HEK293 (cell line): ENCODE results near the gene HDAC8.
A peak's percentile ranks its signal among the peaks of the same experiment; 100 is the strongest.

Source experiments
- CTCF ChIA-PET: fragments of 350-600 bp; formaldehyde crosslinking; extraction: SDS; loops from one replicate; lab custom pipeline; 2021; ENCODE audit warnings: antibody characterized with exemption; lab: Yijun Ruan, JAX
- POLR2A ChIA-PET: fragments of 300-600 bp; formaldehyde crosslinking; extraction: SDS; loops from one replicate; lab custom pipeline; 2020; ENCODE audit warnings: antibody characterized with exemption, inconsistent platforms; lab: Yijun Ruan, JAX
- H3K27ac ChIP-seq: fragments of 200-500 bp; sonication (Bioruptor generic); 2 replicates; pipeline ENCODE4 v1.5.1; 2014; ENCODE audit warnings: low read depth, low read length, control low read depth, inconsistent platforms; ENCODE audit errors: extremely low read depth
- H3K36me3 ChIP-seq, 2 experiments: fragments of 200-500 bp in 1 of 2; sonication (Bioruptor generic) in 1 of 2; 1 replicate in 1 of 2; 2 replicates in 1 of 2; pipeline ENCODE4 v1.5.1; 2014 to 2017; ENCODE audit warnings: inconsistent platforms in 2 of 2, low read length in 2 of 2; ENCODE audit not compliant: control insufficient read depth in 2 of 2, insufficient read depth in 1 of 2
- H3K4me1 ChIP-seq: fragments of 200-500 bp; sonication (Bioruptor generic); 2 replicates; pipeline ENCODE4 v1.5.1; 2014; ENCODE audit warnings: mild to moderate bottlenecking, low read length, inconsistent platforms; ENCODE audit not compliant: control insufficient read depth, insufficient read depth
- H3K4me3 ChIP-seq: 2 replicates; pipeline ENCODE4 v1.5.1; 2011; ENCODE audit warnings: low read depth, mild to moderate bottlenecking, control low read depth, low read length, moderate library complexity
- H3K9me3 ChIP-seq: fragments of 200-500 bp; sonication (Bioruptor generic); 2 replicates; pipeline ENCODE4 v1.5.1; 2014; ENCODE audit warnings: low read depth, low read length, inconsistent platforms; ENCODE audit not compliant: control insufficient read depth, insufficient read depth
- BCL11A ChIP-seq: fragments of 450-650 bp; formaldehyde crosslinking; IDR thresholded peaks from 2 replicates; pipeline ENCODE4 v1.5.1; 2016; ENCODE audit warnings: low read depth, missing biosample characterization, missing genetic modification characterization
- CTCF ChIP-seq: fragments of 450-650 bp; formaldehyde crosslinking; IDR thresholded peaks from 2 replicates; pipeline ENCODE4 v1.5.1; 2016; ENCODE audit warnings: missing biosample characterization, missing genetic modification characterization
- KLF1 ChIP-seq: fragments of 450-650 bp; formaldehyde crosslinking; IDR thresholded peaks from 2 replicates; pipeline ENCODE4 v1.5.1; 2016; ENCODE audit warnings: missing biosample characterization, missing genetic modification characterization
- KLF8 ChIP-seq: fragments of 450-650 bp; formaldehyde crosslinking; IDR thresholded peaks from 2 replicates; pipeline ENCODE4 v1.5.1; 2016; ENCODE audit warnings: missing biosample characterization, missing genetic modification characterization
- OSR2 ChIP-seq: fragments of 450-650 bp; formaldehyde crosslinking; IDR thresholded peaks from 2 replicates; pipeline ENCODE4 v1.5.1; 2016; ENCODE audit warnings: missing biosample characterization, missing genetic modification characterization
- ZBTB11 ChIP-seq: fragments of 450-650 bp; formaldehyde crosslinking; conservative IDR thresholded peaks from 2 replicates; pipeline ENCODE4 v1.5.1; 2016; ENCODE audit warnings: low read depth, missing biosample characterization, missing genetic modification characterization
- ZFHX2 ChIP-seq: fragments of 450-650 bp; formaldehyde crosslinking; conservative IDR thresholded peaks from 2 replicates; pipeline ENCODE4 v1.5.1; 2016; ENCODE audit warnings: missing biosample characterization, missing genetic modification characterization
- ZNF157 ChIP-seq: fragments of 450-650 bp; formaldehyde crosslinking; IDR thresholded peaks from 2 replicates; pipeline ENCODE4 v1.5.1; 2016; ENCODE audit warnings: missing biosample characterization, missing genetic modification characterization
- ZNF19 ChIP-seq: fragments of 450-650 bp; formaldehyde crosslinking; IDR thresholded peaks from 2 replicates; pipeline ENCODE4; 2016; ENCODE audit warnings: missing biosample characterization, missing genetic modification characterization, low read depth
- ZNF26 ChIP-seq: fragments of 450-650 bp; formaldehyde crosslinking; IDR thresholded peaks from 2 replicates; pipeline ENCODE4 v1.5.1; 2016; ENCODE audit warnings: missing biosample characterization, missing genetic modification characterization
- ZNF394 ChIP-seq: fragments of 450-650 bp; formaldehyde crosslinking; IDR thresholded peaks from 2 replicates; pipeline ENCODE4 v1.5.1; 2016; ENCODE audit warnings: missing biosample characterization, missing genetic modification characterization, mild to moderate bottlenecking, moderate library complexity, borderline replicate concordance
- ZNF398 ChIP-seq: fragments of 450-650 bp; formaldehyde crosslinking; IDR thresholded peaks from 2 replicates; pipeline ENCODE4 v1.5.1; 2017; ENCODE audit warnings: missing biosample characterization, missing genetic modification characterization
- ZNF510 ChIP-seq: fragments of 450-650 bp; formaldehyde crosslinking; IDR thresholded peaks from 2 replicates; pipeline ENCODE4 v1.5.1; 2018; ENCODE audit warnings: mild to moderate bottlenecking, missing genetic modification characterization, missing biosample characterization; ENCODE audit not compliant: insufficient replicate concordance
- ZNF529 ChIP-seq: fragments of 450-650 bp; formaldehyde crosslinking; IDR thresholded peaks from 2 replicates; pipeline ENCODE4 v1.5.1; 2017; ENCODE audit warnings: missing genetic modification characterization, missing biosample characterization; ENCODE audit not compliant: insufficient replicate concordance
- ZNF600 ChIP-seq: fragments of 450-650 bp; formaldehyde crosslinking; IDR thresholded peaks from 2 replicates; pipeline ENCODE4 v1.5.1; 2016; ENCODE audit warnings: missing biosample characterization, missing genetic modification characterization
- ZSCAN4 ChIP-seq: fragments of 450-650 bp; formaldehyde crosslinking; IDR thresholded peaks from 2 replicates; pipeline ENCODE4 v1.5.1; 2017; ENCODE audit warnings: missing biosample characterization, missing genetic modification characterization

Gene HDAC8

GRCh38 chrX:72470117-72470516, 102.5 kb downstream of the HDAC8 start (continued):
- TF ChIP-seq BCL11A (no peak), ZSCAN4 (tag by site-specific recombination) (no peak), ZNF26 (tag by site-specific recombination) (no peak), ZNF157 (no peak), ZBTB11 (tag by site-specific recombination) (no peak)
- TF ChIP-seq, all 188 proteins: peak for 0

GRCh38 chrX:72468607-72469006, 104.0 kb downstream of the HDAC8 start:
- H3K4me3 ChIP-seq = no peak overlapping the region
- POLR2A ChIA-PET = no interaction called here
- H3K4me1 ChIP-seq = no peaks in the 10 kb centered on the region
- no peak overlapping the region for H3K27ac ChIP-seq
- peaks cover 0 to 6% of the 10 kb centered on the region in 2 experiments; a peak in 1 of 3 replicates for H3K36me3 ChIP-seq
- no peaks in the 10 kb centered on the region for H3K9me3 ChIP-seq
- no peak for TF ChIP-seq ZFHX2 (tag by site-specific recombination)
- TF ChIP-seq ZNF600 (tag by site-specific recombination) = no peak
- TF ChIP-seq ZNF394 (tag by site-specific recombination) = no peak
- no peak for TF ChIP-seq CTCF
- CTCF ChIA-PET = interaction anchor here (0.7 to 1.1 kb wide), 2 partner anchors 15 to 312 kb away, joined by 3 to 4 read pairs; no protein-coding TSS in a partner anchor

GRCh38 chrX:72467135-72467534, 105.5 kb downstream of the HDAC8 start:
- Histone ChIP-seq H3K36me3 (peaks cover 0 to 6% of the 10 kb centered on the region in 2 experiments; a peak in 1 of 3 replicates), H3K4me3 (no peak overlapping the region), H3K27ac (no peak overlapping the region), H3K4me1 (no peaks in the 10 kb centered on the region), H3K9me3 (no peaks in the 10 kb centered on the region)
- POLR2A ChIA-PET = no interaction called here
- CTCF ChIA-PET = interaction anchor here (0.6 to 1.0 kb wide), 3 partner anchors 32 to 860 kb away, joined by 3 to 4 read pairs (median 3); no protein-coding TSS in a partner anchor
- no peak for TF ChIP-seq OSR2 (tag by site-specific recombination)
- TF ChIP-seq ZNF529 (tag by site-specific recombination) = peak; percentile 96

- H3K9me3 ChIP-seq = no peaks in the 10 kb centered on the region
- TF ChIP-seq KLF1 (tag by site-specific recombination) (no peak), KLF8 (tag by site-specific recombination) (no peak), ZNF510 (no peak), ZNF19 (tag by site-specific recombination) (no peak), ZNF398 (tag by site-specific recombination) (no peak)
- no peak overlapping the region for H3K27ac ChIP-seq
- H3K4me3 ChIP-seq = no peak overlapping the region
- POLR2A ChIA-PET = no interaction called here
- H3K4me1 ChIP-seq = no peaks in the 10 kb centered on the region
- CTCF ChIA-PET = interaction anchor here (0.6 to 1.0 kb wide), 2 partner anchors 32 to 363 kb away, joined by 3 read pairs; no protein-coding TSS in a partner anchor
- peaks cover 0 to 10% of the 10 kb centered on the region in 2 experiments; a peak in 1 of 3 replicates for H3K36me3 ChIP-seq
These were observed 106.2 kb downstream of the HDAC8 start for GRCh38 chrX:72466493-72466892.
